Liver (tissue), 9 donors: ENCODE results near the gene COLEC12. TPM values are rescaled to one million over a fixed set of nuclear protein-coding genes. Genes with fewer than 3 reads are reported as not detected.

Experiments
- DNase-seq: peaks from one replicate; pipeline ENCODE4 v3.0.0-alpha.2; 2017; ENCODE audit warnings: low spot score
- H3K27ac ChIP-seq, 2 donors: one replicate each; pipeline ENCODE4 v1.7.0; 2013; ENCODE audit warnings: inconsistent platforms in 2 of 2, low read length in 2 of 2, control low read depth in 1 of 2, low read depth in 1 of 2, mild to moderate bottlenecking in 1 of 2
- H3K27me3 ChIP-seq, 4 donors: one replicate each; pipeline versions ENCODE4 v1.6.1 to v1.7.0; 2013; ENCODE audit warnings: low read length in 3 of 4, inconsistent platforms in 1 of 4, mild to moderate bottlenecking in 1 of 4, moderate library complexity in 1 of 4; ENCODE audit not compliant: control insufficient read depth in 4 of 4, insufficient read depth in 4 of 4
- H3K36me3 ChIP-seq, 4 donors: one replicate each; pipeline versions ENCODE4 v1.6.1 to v1.7.0; 2013; ENCODE audit warnings: low read length in 3 of 4, mild to moderate bottlenecking in 3 of 4, low read depth in 1 of 4, moderate library complexity in 1 of 4; ENCODE audit not compliant: control insufficient read depth in 4 of 4, insufficient read depth in 3 of 4
- H3K4me1 ChIP-seq, 4 donors: one replicate each; pipeline versions ENCODE4 v1.6.1 to v1.7.0; 2013; ENCODE audit warnings: low read length in 3 of 4, mild to moderate bottlenecking in 3 of 4, moderate library complexity in 1 of 4; ENCODE audit not compliant: control insufficient read depth in 4 of 4, insufficient read depth in 4 of 4
- H3K4me3 ChIP-seq, 3 donors: one replicate each; pipeline versions ENCODE4 v1.6.1 to v1.7.0; 2013; ENCODE audit warnings: low read length in 3 of 3, control low read depth in 1 of 3, low read depth in 1 of 3, mild to moderate bottlenecking in 1 of 3
- H3K9ac ChIP-seq, 2 donors: one replicate each; pipeline ENCODE4 v1.7.0; 2013; ENCODE audit warnings: low read length in 2 of 2, mild to moderate bottlenecking in 2 of 2, moderate library complexity in 2 of 2, control low read depth in 1 of 2, low read depth in 1 of 2
- H3K9me3 ChIP-seq, 4 donors: one replicate each; pipeline versions ENCODE4 v1.6.1 to v1.7.0; 2013; ENCODE audit warnings: low read length in 3 of 4; ENCODE audit not compliant: control insufficient read depth in 4 of 4
- ATF3 ChIP-seq: IDR thresholded peaks from 2 replicates; pipeline ENCODE4 v1.6.1; 2016; ENCODE audit warnings: antibody characterized with exemption
- CTCF ChIP-seq: fragments of 150-350 bp; IDR thresholded peaks from 2 replicates; pipeline ENCODE4 v1.5.1; 2017; ENCODE audit warnings: improper control_type of control experiment, low read depth, low read length; ENCODE audit not compliant: missing input control
- EGR1 ChIP-seq, 2 donors: IDR thresholded peaks; 2 replicates each; pipeline ENCODE4 v1.6.1; 2016 to 2018; ENCODE audit warnings: antibody characterized with exemption in 2 of 2, low read depth in 2 of 2
- FOXA1 ChIP-seq: IDR thresholded peaks from 2 replicates; pipeline ENCODE4 v1.6.1; 2016; ENCODE audit warnings: antibody characterized with exemption
- FOXA2 ChIP-seq: IDR thresholded peaks from 2 replicates; pipeline ENCODE4 v1.6.1; 2016; ENCODE audit warnings: antibody characterized with exemption
- GABPA ChIP-seq, 2 donors: IDR thresholded peaks in 1 of 2; conservative IDR thresholded peaks in 1 of 2; 2 replicates each; pipeline ENCODE4 v1.6.1; 2016; ENCODE audit warnings: antibody characterized with exemption in 2 of 2, mild to moderate bottlenecking in 1 of 2, moderate library complexity in 1 of 2
- HNF4A ChIP-seq, 2 donors: conservative IDR thresholded peaks; 2 replicates each; pipeline ENCODE4 v1.6.1; 2016; ENCODE audit warnings: antibody characterized with exemption in 2 of 2, mild to moderate bottlenecking in 2 of 2
- HNF4G ChIP-seq: IDR thresholded peaks from 2 replicates; pipeline ENCODE4 v1.6.1; 2016; ENCODE audit warnings: antibody characterized with exemption
- JUND ChIP-seq, 2 donors: IDR thresholded peaks; 2 replicates each; pipeline ENCODE4 v1.6.1; 2016; ENCODE audit warnings: antibody characterized with exemption in 2 of 2
- MAX ChIP-seq: IDR thresholded peaks from 2 replicates; pipeline ENCODE4 v1.6.1; 2016; ENCODE audit warnings: antibody characterized with exemption
- NR2F2 ChIP-seq: IDR thresholded peaks from 2 replicates; pipeline ENCODE4 v1.6.1; 2016; ENCODE audit warnings: antibody characterized with exemption
- RAD21 ChIP-seq, 2 donors: IDR thresholded peaks; 2 replicates each; pipeline ENCODE4 v1.6.1; 2016; ENCODE audit warnings: antibody characterized with exemption in 2 of 2, mild to moderate bottlenecking in 2 of 2
- REST ChIP-seq: IDR thresholded peaks from 2 replicates; pipeline ENCODE4 v1.6.1; 2016; ENCODE audit warnings: antibody characterized with exemption, mild to moderate bottlenecking
- RXRA ChIP-seq, 2 donors: IDR thresholded peaks; 2 replicates each; pipeline ENCODE4 v1.6.1; 2017 to 2018; ENCODE audit warnings: antibody characterized with exemption in 2 of 2, mild to moderate bottlenecking in 1 of 2
- SP1 ChIP-seq: IDR thresholded peaks from 2 replicates; pipeline ENCODE4 v1.6.1; 2018; ENCODE audit warnings: antibody characterized with exemption, mild to moderate bottlenecking
- TAF1 ChIP-seq: conservative IDR thresholded peaks from 2 replicates; pipeline ENCODE4 v1.6.1; 2016; ENCODE audit warnings: antibody characterized with exemption, mild to moderate bottlenecking
- YY1 ChIP-seq: IDR thresholded peaks from 2 replicates; pipeline ENCODE4 v1.6.1; 2016; ENCODE audit warnings: antibody characterized with exemption, mild to moderate bottlenecking
- ZBTB33 ChIP-seq: IDR thresholded peaks from 2 replicates; pipeline ENCODE4 v1.6.1; 2016; ENCODE audit warnings: antibody characterized with exemption
- WGBS: extraction: QIAGEN DNeasy Blood & Tissue Kit; methylation state at CpG from one replicate; pipeline ENCODE4 v1.1.7; 2013; 5-methylcytosine and 5-hydroxymethylcytosine counted together
- polyA plus RNA-seq, 2 donors: library from polyadenylated mRNA; stranded (reverse) in 1 of 2; unstranded in 1 of 2; fragments of 200-250 nt in 1 of 2; fragments of >200 nt in 1 of 2; fragmentation: Nextera tagmentation in 1 of 2; extraction: Ambion mirVana in 1 of 2; gene quantifications; one replicate each; pipeline versions ENCODE4 v1.2.1 to v1.2.3, GENCODE V29; 2013 to 2015
- total RNA-seq, 2 donors: library from RNA; depleted of rRNA; stranded (reverse); fragments of >200 nt; gene quantifications; one replicate each; pipeline ENCODE4 v1.2.3, GENCODE V29; 2014
- donor health status: healthy.
- donor health status: healthy.
- donor health status: healthy.
- donor health status: healthy.
- donor health status: healthy.

The COLEC12 gene
- total and polyA plus RNA-seq, 4 donors: 0.03 to 1.6 (median 0.28) TPM

- H3K36me3 ChIP-seq: no peaks in the 10 kb centered on the region
- H3K27me3 ChIP-seq: no peaks in the 10 kb centered on the region
- TF ChIP-seq EGR1 (IDR thresholded peaks at IDR 0.05; ENCODE audit: low read depth in 2 of 2) (no peak), HNF4A (conservative IDR thresholded peaks at IDR 0.05) (no peak), JUND (IDR thresholded peaks at IDR 0.05) (no peak), MAX (no peak), YY1 (no peak), CTCF (no peak), RXRA (IDR thresholded peaks at IDR 0.05) (no peak), RAD21 (IDR thresholded peaks at IDR 0.05) (no peak)
- no peak overlapping the region for H3K4me3 ChIP-seq
- peaks cover 0 to under 1% (median 0%) of the 10 kb centered on the region in 4 donors for H3K4me1 ChIP-seq
- no peaks in the 10 kb centered on the region for H3K9me3 ChIP-seq
- H3K9ac ChIP-seq: no peak overlapping the region
- no peak for DNase-seq
- no peak overlapping the region for H3K27ac ChIP-seq
- 85% methylated on average over 1 of the region's 1 CpG for WGBS
Measured at GRCh38 chr18:506264-506663, 5.8 kb upstream of the COLEC12 start.

- no peak overlapping the region for H3K27ac ChIP-seq
- no peak for DNase-seq
- 73% methylated on average over 6 of the region's 6 CpGs for WGBS
Measured at GRCh38 chr18:505483-506122, 5.1 kb upstream of the COLEC12 start.

More at GRCh38 chr18:505483-506122, 5.1 kb upstream of the COLEC12 start:
- Histone ChIP-seq H3K9me3 (no peaks in the 10 kb centered on the region), H3K4me1 (peaks cover 0 to 5% (median 3%) of the 10 kb centered on the region in 4 donors), H3K4me3 (no peak overlapping the region), H3K9ac (no peak overlapping the region), H3K27me3 (peaks cover 0 to 3% (median 0%) of the 10 kb centered on the region in 4 donors), H3K36me3 (no peaks in the 10 kb centered on the region)
- no peak for TF ChIP-seq JUND (IDR thresholded peaks at IDR 0.05)
- TF ChIP-seq NR2F2: no peak
- TF ChIP-seq GABPA (IDR thresholded peaks at IDR 0.05 in 1 of 2, conservative IDR thresholded peaks at IDR 0.05 in 1 of 2): no peak
- TF ChIP-seq HNF4G: no peak
- TF ChIP-seq MAX: no peak
- no peak for TF ChIP-seq EGR1 (IDR thresholded peaks at IDR 0.05; ENCODE audit: low read depth in 2 of 2)
- no peak for TF ChIP-seq ATF3
- no peak for TF ChIP-seq RXRA (IDR thresholded peaks at IDR 0.05)
- TF ChIP-seq YY1: no peak
- TF ChIP-seq HNF4A (conservative IDR thresholded peaks at IDR 0.05): no peak
- no peak for TF ChIP-seq TAF1
- no peak for TF ChIP-seq ZBTB33
- no peak for TF ChIP-seq FOXA1
- TF ChIP-seq RAD21 (IDR thresholded peaks at IDR 0.05): no peak
- no peak for TF ChIP-seq REST
- TF ChIP-seq FOXA2: no peak
- TF ChIP-seq CTCF: no peak
- no peak for TF ChIP-seq SP1
